Coronary artery (tissue), 2 donors: ENCODE data around the gene NCKAP5.

Experiments
- DNase-seq: peaks from one replicate; pipeline ENCODE4 v3.0.0-alpha.2; 2017; ENCODE audit warnings: low spot score
- H3K27ac ChIP-seq, 2 donors: fragments of 200-600 bp; sonication (generic); one replicate each; pipeline ENCODE4 v1.5.1; 2016 to 2019
- H3K4me3 ChIP-seq: fragments of 200-600 bp; sonication (generic); 2 replicates; pipeline ENCODE4 v1.5.1; 2016; ENCODE audit warnings: mild to moderate bottlenecking, moderate library complexity
- TF ChIP-seq, protein P1 (sequence below): fragments of 200-600 bp; sonication (generic); IDR thresholded peaks from one replicate; pipeline ENCODE4 v1.5.1; 2019; ENCODE audit warnings: antibody characterized with exemption

NCKAP5 gene

DNA sequence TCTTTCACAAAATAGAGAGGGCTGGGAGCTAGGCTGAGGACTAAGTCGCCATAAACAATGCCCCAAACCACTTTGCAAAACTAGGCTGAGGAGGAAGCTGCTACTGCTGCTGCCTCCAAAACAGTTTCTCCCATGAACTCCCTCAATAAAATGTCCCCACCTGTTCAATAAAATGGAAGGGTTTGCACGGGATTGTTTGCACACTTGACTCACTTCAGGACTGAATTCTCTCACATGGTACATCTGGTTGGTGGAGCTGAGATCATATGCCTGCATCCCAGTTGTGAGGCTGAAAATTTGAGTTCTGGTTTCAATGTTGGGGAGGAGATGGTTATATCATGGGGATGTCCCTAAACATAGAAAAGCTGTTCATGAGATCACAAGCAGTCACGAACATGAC is 26.5 kb downstream of the NCKAP5 start:
- Histone ChIP-seq H3K27ac (no peak overlapping the region), H3K4me3 (no peak overlapping the region)
- TF ChIP-seq, protein P1, sequence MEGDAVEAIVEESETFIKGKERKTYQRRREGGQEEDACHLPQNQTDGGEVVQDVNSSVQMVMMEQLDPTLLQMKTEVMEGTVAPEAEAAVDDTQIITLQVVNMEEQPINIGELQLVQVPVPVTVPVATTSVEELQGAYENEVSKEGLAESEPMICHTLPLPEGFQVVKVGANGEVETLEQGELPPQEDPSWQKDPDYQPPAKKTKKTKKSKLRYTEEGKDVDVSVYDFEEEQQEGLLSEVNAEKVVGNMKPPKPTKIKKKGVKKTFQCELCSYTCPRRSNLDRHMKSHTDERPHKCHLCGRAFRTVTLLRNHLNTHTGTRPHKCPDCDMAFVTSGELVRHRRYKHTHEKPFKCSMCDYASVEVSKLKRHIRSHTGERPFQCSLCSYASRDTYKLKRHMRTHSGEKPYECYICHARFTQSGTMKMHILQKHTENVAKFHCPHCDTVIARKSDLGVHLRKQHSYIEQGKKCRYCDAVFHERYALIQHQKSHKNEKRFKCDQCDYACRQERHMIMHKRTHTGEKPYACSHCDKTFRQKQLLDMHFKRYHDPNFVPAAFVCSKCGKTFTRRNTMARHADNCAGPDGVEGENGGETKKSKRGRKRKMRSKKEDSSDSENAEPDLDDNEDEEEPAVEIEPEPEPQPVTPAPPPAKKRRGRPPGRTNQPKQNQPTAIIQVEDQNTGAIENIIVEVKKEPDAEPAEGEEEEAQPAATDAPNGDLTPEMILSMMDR, result no peak
- no peak for DNase-seq

DNA sequence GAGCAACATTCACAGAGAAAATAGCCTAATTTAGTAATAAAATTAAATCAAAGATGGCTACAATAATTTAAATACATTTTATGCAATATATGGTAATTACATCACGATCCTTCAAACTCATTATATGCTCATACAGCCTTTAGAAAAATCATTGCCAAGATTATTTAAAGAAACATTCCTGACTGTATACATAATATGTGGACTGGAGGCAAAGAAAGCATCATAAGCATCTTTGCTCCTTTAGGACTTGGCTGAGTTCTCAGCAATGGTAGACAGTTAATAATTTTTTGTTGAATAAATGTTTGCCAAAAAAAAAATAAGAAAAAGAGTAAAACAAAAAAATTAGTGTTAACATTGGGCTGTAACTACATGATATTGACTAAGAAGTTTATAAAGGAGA is 26.9 kb downstream of the NCKAP5 start:
- DNase-seq, result no peak
- TF ChIP-seq, protein P1, result no peak
- Histone ChIP-seq H3K4me3 (no peak overlapping the region), H3K27ac (no peak overlapping the region)

DNA sequence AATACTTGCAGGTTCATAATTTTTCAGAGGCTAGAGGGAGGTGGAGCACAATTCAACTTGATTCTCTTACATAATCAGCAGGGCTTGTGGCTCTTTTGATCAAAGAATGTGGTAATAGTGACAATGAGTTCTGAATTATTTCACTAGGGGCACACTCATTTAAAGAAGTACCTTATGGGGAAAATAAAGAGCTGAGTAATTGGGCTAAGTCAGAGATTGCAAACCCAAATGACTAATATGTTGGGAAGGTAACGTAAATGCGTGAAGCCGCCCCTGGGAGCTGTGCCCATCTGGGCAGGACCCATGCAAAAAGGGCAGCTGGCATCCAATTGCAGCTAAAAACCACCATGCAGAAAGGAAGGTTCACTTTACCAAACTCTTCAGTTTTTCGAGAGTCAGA is 35.3 kb downstream of the NCKAP5 start:
- Histone ChIP-seq H3K4me3 (no peak overlapping the region), H3K27ac (no peak overlapping the region)
- TF ChIP-seq, protein P1, result no peak
- no peak for DNase-seq

DNA sequence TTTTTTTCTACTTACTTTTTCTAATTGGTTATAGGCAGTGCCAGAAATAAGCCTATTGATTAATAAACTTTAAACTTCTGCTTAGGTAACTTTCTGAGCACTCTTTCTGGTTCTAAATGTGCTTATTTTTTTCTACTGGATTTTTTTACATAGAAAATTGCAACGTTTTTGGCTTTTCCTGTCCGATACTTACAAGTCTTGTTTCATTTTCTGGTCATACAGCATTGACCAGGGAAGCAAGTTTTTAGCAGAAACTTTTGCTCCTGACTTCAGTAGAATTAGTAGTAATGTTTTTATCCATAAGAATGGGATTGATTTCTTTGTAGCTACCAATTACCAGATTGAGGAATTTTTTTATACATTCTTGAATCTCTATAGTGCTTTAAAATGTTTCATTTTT is 36.9 kb downstream of the NCKAP5 start:
- Histone ChIP-seq H3K27ac (no peak overlapping the region), H3K4me3 (no peak overlapping the region)
- DNase-seq, result no peak
- TF ChIP-seq, protein P1, result no peak

DNA sequence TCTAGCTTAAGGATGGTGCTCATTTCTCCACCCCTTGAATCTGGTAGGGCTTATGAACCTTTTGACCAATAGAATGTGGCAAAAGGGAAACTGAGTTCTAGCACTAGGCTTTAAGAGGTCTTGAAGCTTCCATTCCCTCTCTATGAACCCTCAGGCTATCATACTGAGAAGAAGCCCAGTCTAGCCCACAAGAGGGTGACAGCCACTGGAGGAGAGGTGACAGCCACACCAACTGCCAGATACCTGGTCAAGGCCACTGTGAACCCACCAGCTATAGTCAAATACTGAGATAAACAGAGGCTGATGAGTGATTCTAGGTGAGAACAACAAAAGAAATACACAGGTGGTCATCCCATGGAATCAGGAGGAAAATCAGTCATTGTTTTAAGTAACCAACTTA is 37.6 kb downstream of the NCKAP5 start:
- no peak for DNase-seq
- Histone ChIP-seq H3K4me3 (no peak overlapping the region), H3K27ac (no peak overlapping the region)
- TF ChIP-seq, protein P1, result no peak

DNA sequence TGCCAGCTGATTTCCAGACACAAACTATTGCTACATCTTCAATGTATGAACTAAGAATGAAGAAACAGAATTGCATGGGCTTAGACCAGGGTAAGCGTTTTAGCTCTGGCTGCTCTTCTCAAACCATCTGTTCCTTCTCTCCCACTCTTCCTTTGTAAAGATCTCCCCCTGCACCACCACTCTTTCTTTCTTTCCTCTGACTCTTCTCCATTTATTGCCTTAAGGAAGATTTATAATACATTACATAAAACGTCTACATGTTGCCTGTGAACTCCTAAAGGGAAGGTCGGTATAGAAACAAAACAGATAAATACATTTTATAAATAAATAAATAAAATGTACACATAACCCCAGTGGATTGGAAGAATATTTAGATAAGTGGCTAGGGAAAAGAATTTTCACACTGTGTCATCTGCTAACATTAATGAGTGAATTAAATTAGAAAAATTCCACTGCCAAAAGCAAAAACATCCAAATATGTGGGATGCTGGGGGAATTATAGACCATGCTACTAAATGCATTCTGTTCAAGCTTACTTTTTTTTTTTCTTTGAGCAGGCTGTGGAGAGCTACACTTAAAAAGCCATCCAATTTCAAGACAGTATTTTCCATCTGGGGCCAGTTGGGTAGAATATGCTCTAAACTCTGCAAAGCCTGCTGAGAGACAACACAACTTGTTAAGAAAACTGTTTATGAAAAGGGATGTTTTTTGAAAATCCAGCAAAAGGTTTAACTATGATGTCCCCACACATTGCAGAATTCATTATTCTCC is 41.5 kb downstream of the NCKAP5 start:
- H3K4me3 ChIP-seq, result no peak overlapping the region
- DNase-seq, result no peak

More for the DNA sequence above, 41.5 kb downstream of the NCKAP5 start:
- TF ChIP-seq, protein P1, result no peak
- no peak overlapping the region for H3K27ac ChIP-seq
